Measurements from ENCODE around the gene EPS8L1. TPM values are rescaled to one million over a fixed set of nuclear protein-coding genes. Genes with fewer than 3 reads are reported as not detected.

Gene EPS8L1
- total RNA-seq (ENCODE audit: low replicate concordance), result 1.4 TPM in 1 of 2 replicates, not detected in the other

GRCh38 chr19:55075371-55075998 lies at the start of gene EPS8L1:
Gene EPS8L1, plus strand, starts transcription at chr19:55075869. Its CDS starts 576 bp downstream, at chr19:55076445.

GRCh38 chr19:55062735-55063491 lies 12.8 kb upstream of the EPS8L1 start, which contains the start of gene RDH13:
Gene RDH13, minus strand, starts transcription at chr19:55063148. Its CDS starts 116 bp downstream, at chr19:55063032.

GRCh38 chr19:55116859-55117662 lies 41.4 kb downstream of the EPS8L1 start, which contains the start of gene PPP1R12C:
Gene PPP1R12C, minus strand, starts transcription at chr19:55117637. Its CDS starts 94 bp downstream, at chr19:55117543.

Other genes with a start within 250 kb of the EPS8L1 start
- not detected in 2 replicates for gene KIR2DS4, start 243.2 kb upstream of the EPS8L1 start, total RNA-seq (ENCODE audit: low replicate concordance)
- gene KIR3DL2, start 225.4 kb upstream of the EPS8L1 start, total RNA-seq (ENCODE audit: low replicate concordance), result not detected in 2 replicates
- gene FCAR, start 201.6 kb upstream of the EPS8L1 start, total RNA-seq (ENCODE audit: low replicate concordance), result not detected in 2 replicates
- gene NCR1, start 169.7 kb upstream of the EPS8L1 start, total RNA-seq (ENCODE audit: low replicate concordance), result not detected in 2 replicates
- gene NLRP7, start 128.3 kb upstream of the EPS8L1 start, total RNA-seq (ENCODE audit: low replicate concordance), result not detected in 2 replicates
- 0.15 and 0.47 TPM in 2 replicates for gene NLRP2, start 109.5 kb upstream of the EPS8L1 start, total RNA-seq (ENCODE audit: low replicate concordance)
- gene GP6, start 37.6 kb upstream of the EPS8L1 start, total RNA-seq (ENCODE audit: low replicate concordance), result not detected in 2 replicates
- 7.1 and 11.2 TPM in 2 replicates for gene RDH13, start 12.7 kb upstream of the EPS8L1 start, total RNA-seq (ENCODE audit: low replicate concordance)
- gene PPP1R12C, start 41.8 kb downstream of the EPS8L1 start, total RNA-seq (ENCODE audit: low replicate concordance), result 17.8 and 30.4 TPM in 2 replicates
- 1.4 and 2.5 TPM in 2 replicates for gene TNNT1, start 73.3 kb downstream of the EPS8L1 start, total RNA-seq (ENCODE audit: low replicate concordance)
- not detected in 2 replicates for gene TNNI3, start 81.9 kb downstream of the EPS8L1 start, total RNA-seq (ENCODE audit: low replicate concordance)
- 0.23 and 0.30 TPM in 2 replicates for gene DNAAF3, start 90.7 kb downstream of the EPS8L1 start, total RNA-seq (ENCODE audit: low replicate concordance)
- gene SYT5, start 104.4 kb downstream of the EPS8L1 start, total RNA-seq (ENCODE audit: low replicate concordance), result under 0.01 TPM in 1 of 2 replicates, not detected in the other
- gene PTPRH, start 133.6 kb downstream of the EPS8L1 start, total RNA-seq (ENCODE audit: low replicate concordance), result 2.5 and 3.9 TPM in 2 replicates
- gene TMEM86B, start 152.9 kb downstream of the EPS8L1 start, total RNA-seq (ENCODE audit: low replicate concordance), result 0.98 and 1.2 TPM in 2 replicates
- 18.2 and 30.9 TPM in 2 replicates for gene PPP6R1, start 183.1 kb downstream of the EPS8L1 start, total RNA-seq (ENCODE audit: low replicate concordance)
- 18.0 and 25.8 TPM in 2 replicates for gene HSPBP1, start 204.2 kb downstream of the EPS8L1 start, total RNA-seq (ENCODE audit: low replicate concordance)
- 6.9 and 11.3 TPM in 2 replicates for gene BRSK1, start 208.1 kb downstream of the EPS8L1 start, total RNA-seq (ENCODE audit: low replicate concordance)
- not detected in 2 replicates for gene TMEM150B, start 249.5 kb downstream of the EPS8L1 start, total RNA-seq (ENCODE audit: low replicate concordance)

All from smooth muscle cell of the coronary artery (primary cell).